Measurements from ENCODE around the gene EIF1B. TPM values are rescaled to one million over a fixed set of nuclear protein-coding genes. Genes with fewer than 3 reads are reported as not detected.

The EIF1B gene
- total and polyA plus RNA-seq, 10 of the 15 experiments (the other 5 are each of a cell fraction or from before 2014, with no cell fraction given): 15.4 to 75.6 (median 43.2) TPM

DNA sequence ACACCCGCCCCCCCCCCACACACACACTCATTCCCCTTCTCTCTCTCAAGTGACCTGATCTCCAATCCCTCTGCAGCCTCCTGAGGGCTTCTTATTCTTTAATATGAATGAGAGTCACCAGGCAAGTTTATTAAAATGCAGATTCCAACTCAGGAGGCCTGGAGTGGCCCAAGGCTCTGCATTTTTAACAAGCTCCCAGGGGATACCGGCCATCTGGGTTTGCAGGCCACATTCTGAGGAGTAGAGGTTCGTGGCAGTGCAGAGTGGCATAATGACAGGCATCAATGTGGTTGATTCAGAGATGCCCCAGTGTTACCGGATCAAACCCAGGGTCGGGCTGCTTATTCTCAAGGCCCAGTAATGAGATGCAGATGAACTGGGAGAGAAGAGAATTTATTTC lies 18.9 kb downstream of the EIF1B start:
- 68% methylated on average over 4 of the region's 5 CpGs for WGBS (ENCODE audit: insufficient coverage, insufficient replicate concordance, low lambda C conversion rate, missing lambda C conversion rate)
- RAD21 ChIA-PET (ENCODE audit: unreplicated experiment): interaction anchor here (1.0 kb wide), 1 partner anchor 250 kb away, joined by 5 read pairs; no protein-coding TSS in a partner anchor
- H4K20me1 ChIP-seq (ENCODE audit: control insufficient read depth, insufficient read depth): no peaks in the 10 kb centered on the region
- no peaks in the 10 kb centered on the region for H3K36me3 ChIP-seq (ENCODE audit: control insufficient read depth in 2 of 2, insufficient read depth in 2 of 2, low read length in 1 of 2)
- SMC1A ChIA-PET (ENCODE audit: uncharacterized antibody, unreplicated experiment): interaction anchor here (1.2 to 1.4 kb wide), 4 partner anchors 8 to 252 kb away, joined by 3 to 8 read pairs (median 3); no protein-coding TSS in a partner anchor
- intact Hi-C loops (cut with micrococcal nuclease; ENCODE audit: unreplicated experiment): loop anchor here (5.0 to 10.0 kb wide), 5 partner anchors 124 to 1554 kb away; partner anchors contain the start of gene ZNF621
- no TSS peak for BruUV-seq (replicated peaks)
- H3K9ac ChIP-seq (ENCODE audit: control insufficient read depth, insufficient read depth, low read length): no peak overlapping the region
- TF ChIP-seq YY1 (IDR thresholded peaks at IDR 0.05; ENCODE audit: low read depth, low read length): no peak
- TF ChIP-seq, protein P1, sequence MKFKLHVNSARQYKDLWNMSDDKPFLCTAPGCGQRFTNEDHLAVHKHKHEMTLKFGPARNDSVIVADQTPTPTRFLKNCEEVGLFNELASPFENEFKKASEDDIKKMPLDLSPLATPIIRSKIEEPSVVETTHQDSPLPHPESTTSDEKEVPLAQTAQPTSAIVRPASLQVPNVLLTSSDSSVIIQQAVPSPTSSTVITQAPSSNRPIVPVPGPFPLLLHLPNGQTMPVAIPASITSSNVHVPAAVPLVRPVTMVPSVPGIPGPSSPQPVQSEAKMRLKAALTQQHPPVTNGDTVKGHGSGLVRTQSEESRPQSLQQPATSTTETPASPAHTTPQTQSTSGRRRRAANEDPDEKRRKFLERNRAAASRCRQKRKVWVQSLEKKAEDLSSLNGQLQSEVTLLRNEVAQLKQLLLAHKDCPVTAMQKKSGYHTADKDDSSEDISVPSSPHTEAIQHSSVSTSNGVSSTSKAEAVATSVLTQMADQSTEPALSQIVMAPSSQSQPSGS (IDR thresholded peaks at IDR 0.05; ENCODE audit: low read length): no peak
- TF ChIP-seq, protein P2, sequence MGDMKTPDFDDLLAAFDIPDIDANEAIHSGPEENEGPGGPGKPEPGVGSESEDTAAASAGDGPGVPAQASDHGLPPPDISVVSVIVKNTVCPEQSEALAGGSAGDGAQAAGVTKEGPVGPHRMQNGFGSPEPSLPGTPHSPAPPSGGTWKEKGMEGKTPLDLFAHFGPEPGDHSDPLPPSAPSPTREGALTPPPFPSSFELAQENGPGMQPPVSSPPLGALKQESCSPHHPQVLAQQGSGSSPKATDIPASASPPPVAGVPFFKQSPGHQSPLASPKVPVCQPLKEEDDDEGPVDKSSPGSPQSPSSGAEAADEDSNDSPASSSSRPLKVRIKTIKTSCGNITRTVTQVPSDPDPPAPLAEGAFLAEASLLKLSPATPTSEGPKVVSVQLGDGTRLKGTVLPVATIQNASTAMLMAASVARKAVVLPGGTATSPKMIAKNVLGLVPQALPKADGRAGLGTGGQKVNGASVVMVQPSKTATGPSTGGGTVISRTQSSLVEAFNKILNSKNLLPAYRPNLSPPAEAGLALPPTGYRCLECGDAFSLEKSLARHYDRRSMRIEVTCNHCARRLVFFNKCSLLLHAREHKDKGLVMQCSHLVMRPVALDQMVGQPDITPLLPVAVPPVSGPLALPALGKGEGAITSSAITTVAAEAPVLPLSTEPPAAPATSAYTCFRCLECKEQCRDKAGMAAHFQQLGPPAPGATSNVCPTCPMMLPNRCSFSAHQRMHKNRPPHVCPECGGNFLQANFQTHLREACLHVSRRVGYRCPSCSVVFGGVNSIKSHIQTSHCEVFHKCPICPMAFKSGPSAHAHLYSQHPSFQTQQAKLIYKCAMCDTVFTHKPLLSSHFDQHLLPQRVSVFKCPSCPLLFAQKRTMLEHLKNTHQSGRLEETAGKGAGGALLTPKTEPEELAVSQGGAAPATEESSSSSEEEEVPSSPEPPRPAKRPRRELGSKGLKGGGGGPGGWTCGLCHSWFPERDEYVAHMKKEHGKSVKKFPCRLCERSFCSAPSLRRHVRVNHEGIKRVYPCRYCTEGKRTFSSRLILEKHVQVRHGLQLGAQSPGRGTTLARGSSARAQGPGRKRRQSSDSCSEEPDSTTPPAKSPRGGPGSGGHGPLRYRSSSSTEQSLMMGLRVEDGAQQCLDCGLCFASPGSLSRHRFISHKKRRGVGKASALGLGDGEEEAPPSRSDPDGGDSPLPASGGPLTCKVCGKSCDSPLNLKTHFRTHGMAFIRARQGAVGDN (IDR thresholded peaks at IDR 0.05): no peak
- TF ChIP-seq SPI1 (IDR thresholded peaks at IDR 0.05; ENCODE audit: borderline replicate concordance, insufficient read depth, low read depth, low read length): no peak
- TF ChIP-seq GATAD2B (conservative IDR thresholded peaks at IDR 0.05; ENCODE audit: low read depth): no peak
- no peak for TF ChIP-seq ATF7 (IDR thresholded peaks at IDR 0.05; ENCODE audit: low read depth)
- no peak for TF ChIP-seq CEBPB (IDR thresholded peaks at IDR 0.05; ENCODE audit: borderline replicate concordance in 1 of 2, low read depth in 2 of 2, low read length in 2 of 2)
- TF ChIP-seq, protein P3, sequence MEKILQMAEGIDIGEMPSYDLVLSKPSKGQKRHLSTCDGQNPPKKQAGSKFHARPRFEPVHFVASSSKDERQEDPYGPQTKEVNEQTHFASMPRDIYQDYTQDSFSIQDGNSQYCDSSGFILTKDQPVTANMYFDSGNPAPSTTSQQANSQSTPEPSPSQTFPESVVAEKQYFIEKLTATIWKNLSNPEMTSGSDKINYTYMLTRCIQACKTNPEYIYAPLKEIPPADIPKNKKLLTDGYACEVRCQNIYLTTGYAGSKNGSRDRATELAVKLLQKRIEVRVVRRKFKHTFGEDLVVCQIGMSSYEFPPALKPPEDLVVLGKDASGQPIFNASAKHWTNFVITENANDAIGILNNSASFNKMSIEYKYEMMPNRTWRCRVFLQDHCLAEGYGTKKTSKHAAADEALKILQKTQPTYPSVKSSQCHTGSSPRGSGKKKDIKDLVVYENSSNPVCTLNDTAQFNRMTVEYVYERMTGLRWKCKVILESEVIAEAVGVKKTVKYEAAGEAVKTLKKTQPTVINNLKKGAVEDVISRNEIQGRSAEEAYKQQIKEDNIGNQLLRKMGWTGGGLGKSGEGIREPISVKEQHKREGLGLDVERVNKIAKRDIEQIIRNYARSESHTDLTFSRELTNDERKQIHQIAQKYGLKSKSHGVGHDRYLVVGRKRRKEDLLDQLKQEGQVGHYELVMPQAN (conservative IDR thresholded peaks at IDR 0.05): no peak
- TF ChIP-seq, protein P4, sequence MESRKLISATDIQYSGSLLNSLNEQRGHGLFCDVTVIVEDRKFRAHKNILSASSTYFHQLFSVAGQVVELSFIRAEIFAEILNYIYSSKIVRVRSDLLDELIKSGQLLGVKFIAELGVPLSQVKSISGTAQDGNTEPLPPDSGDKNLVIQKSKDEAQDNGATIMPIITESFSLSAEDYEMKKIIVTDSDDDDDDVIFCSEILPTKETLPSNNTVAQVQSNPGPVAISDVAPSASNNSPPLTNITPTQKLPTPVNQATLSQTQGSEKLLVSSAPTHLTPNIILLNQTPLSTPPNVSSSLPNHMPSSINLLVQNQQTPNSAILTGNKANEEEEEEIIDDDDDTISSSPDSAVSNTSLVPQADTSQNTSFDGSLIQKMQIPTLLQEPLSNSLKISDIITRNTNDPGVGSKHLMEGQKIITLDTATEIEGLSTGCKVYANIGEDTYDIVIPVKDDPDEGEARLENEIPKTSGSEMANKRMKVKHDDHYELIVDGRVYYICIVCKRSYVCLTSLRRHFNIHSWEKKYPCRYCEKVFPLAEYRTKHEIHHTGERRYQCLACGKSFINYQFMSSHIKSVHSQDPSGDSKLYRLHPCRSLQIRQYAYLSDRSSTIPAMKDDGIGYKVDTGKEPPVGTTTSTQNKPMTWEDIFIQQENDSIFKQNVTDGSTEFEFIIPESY (IDR thresholded peaks at IDR 0.05): no peak
- H2AFZ ChIP-seq (ENCODE audit: control insufficient read depth, low read depth, low read length): no peak overlapping the region
- no peak overlapping the region for H3K4me3 ChIP-seq
- FAIRE-seq (no peak), DNase-seq (ENCODE audit: low read depth, low spot score) (no peak), ATAC-seq (no peak)
- POLR2A ChIA-PET: no interaction called here
- in situ Hi-C loops (cut with MboI): loop anchor here (5.0 to 25.0 kb wide), 3 partner anchors 254 to 1784 kb away; no protein-coding TSS in a partner anchor
- no peak overlapping the region for H3K4me2 ChIP-seq (ENCODE audit: control insufficient read depth, insufficient read depth)
- H3K79me2 ChIP-seq (ENCODE audit: control insufficient read depth, insufficient read depth, low read length): no peaks in the 10 kb centered on the region
- no peaks in the 10 kb centered on the region; a peak in 1 of 4 replicates for H3K27me3 ChIP-seq (replicated peaks in 1 of 2; ENCODE audit: control insufficient read depth in 2 of 2, insufficient read depth in 2 of 2, low read length in 1 of 2)
- peaks cover 4% of the 10 kb centered on the region; the same call in 1 of the 2 replicates for H3K4me1 ChIP-seq (ENCODE audit: control insufficient read depth, insufficient read depth, low read length)
- CTCF ChIA-PET: interaction anchor here (1.1 to 2.8 kb wide), 10 partner anchors 20 to 1555 kb away, joined by 3 to 16 read pairs (median 4); no protein-coding TSS in a partner anchor
- H3K27ac ChIP-seq (ENCODE audit: control insufficient read depth, insufficient read depth): no peak overlapping the region
- H3K9me3 ChIP-seq (replicated peaks; ENCODE audit: control insufficient read depth, insufficient read depth, low read length): no peaks in the 10 kb centered on the region

Measured in GM12878 (cell line).